ENCODE results near the gene PLAAT4.

Gene PLAAT4, protein sequence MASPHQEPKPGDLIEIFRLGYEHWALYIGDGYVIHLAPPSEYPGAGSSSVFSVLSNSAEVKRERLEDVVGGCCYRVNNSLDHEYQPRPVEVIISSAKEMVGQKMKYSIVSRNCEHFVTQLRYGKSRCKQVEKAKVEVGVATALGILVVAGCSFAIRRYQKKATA

DNA sequence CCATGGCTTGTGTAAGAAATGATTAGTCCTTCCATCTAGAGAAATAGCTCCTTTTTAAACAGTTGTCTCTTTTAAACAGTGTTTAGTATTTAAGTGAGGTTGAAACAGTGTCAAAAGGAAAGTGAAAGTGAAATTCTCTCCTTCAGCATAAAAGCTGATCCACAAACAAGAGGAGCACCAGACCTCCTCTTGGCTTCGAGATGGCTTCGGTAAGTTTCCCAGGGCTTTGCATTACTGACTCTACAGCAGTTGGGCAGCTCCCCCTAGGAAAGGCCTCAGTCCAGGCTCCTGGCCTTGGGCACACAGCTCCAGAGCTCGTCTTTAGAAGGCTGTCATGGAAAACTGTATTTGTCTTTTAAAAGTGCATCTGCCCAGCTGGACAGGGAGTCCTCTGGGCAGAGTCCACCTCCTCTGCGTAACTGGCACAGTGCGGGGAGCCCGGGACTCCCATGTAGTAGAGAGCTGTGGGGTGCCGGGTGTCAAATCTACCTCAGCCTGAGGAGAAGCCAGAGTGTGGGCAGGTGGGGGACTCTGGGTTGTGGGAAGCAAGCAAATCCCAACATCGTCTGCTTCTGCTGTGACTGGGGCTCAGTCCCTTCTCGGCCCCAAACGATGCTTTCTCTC lies at the start of gene PLAAT4:
Gene PLAAT4 (plus strand): TSS at position 140 of the 624 bp plus-strand sequence. CDS start 61 bp downstream, at position 201.
- no peak for DNase-seq

DNA sequence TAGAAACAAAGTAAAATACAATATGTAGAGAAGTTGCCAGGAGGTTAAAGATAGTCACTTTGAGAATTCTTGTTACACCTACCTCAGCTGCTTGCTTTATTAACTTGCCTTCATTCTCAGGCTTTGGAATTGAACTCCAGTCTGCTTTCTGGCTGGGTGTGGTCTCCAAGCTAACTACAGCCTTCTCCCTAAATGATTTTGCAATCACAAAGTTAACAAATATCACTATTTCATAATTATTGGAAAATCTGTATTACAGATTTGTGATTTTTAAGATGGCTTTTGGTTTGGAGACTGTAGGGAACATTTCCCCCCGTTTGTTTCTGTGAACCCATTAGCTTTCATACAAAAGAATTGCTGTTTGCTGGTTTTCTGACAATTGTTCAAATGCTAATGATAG lies 47.8 kb upstream of the PLAAT4 start:
- no peak for DNase-seq

DNA sequence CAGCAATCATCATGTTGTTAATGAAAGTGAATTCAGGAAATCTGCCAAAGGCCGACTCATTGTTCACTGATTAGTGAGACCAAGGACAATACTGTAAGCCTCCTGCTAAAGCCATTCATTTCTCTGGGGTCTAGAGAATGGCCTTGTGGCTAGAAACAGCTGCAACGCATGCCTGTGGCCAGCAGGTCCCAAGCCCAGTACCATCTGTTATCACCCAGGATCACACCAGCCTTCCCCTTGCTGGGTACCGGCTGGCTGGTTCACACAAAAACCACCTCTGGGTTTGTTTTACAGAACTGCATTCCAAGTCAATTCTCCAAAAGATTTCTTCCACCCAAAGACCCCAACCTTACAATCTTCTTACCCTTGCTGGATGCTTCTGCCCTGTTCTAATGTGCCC lies 46.7 kb upstream of the PLAAT4 start:
- DNase-seq, result no peak

DNA sequence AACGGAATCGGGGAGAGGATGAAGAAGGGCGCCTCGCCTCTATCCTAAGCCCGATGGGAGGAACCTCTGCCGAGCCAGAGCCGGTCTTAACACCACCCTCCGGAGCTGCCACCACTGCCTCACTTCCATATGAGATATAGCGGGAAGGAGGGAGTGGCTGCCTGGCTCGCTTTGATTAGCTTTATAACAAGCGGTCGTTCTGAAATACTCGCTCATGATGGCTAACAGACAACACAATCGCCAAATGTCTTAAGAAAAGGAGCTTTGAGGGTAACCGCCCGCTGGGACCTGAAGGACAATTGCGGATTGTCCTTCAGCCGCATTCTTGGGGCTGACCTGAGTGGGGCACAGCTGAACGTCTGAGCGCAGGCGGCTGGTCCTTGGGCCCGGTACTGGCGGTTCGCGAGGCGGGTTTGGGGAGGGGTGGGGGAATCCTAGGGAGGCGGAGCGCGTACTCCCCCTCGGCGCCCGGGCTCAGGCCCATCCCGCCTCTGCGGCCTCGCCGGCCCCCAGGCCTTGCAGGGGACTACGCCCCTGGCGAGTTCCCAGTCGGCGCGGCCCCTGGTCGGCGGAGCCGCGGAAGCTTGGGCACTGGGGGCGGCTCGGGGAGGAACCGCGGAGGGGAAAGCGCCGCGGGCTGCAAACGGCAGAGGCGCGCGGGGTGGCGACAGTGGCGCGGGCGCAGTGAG lies 45.9 kb upstream of the PLAAT4 start, which contains the start of gene PLAAT5:
Gene PLAAT5 (minus strand): TSS at position 617 of the 689 bp plus-strand sequence. CDS start 133 bp downstream, at position 484.
- no peak for DNase-seq

DNA sequence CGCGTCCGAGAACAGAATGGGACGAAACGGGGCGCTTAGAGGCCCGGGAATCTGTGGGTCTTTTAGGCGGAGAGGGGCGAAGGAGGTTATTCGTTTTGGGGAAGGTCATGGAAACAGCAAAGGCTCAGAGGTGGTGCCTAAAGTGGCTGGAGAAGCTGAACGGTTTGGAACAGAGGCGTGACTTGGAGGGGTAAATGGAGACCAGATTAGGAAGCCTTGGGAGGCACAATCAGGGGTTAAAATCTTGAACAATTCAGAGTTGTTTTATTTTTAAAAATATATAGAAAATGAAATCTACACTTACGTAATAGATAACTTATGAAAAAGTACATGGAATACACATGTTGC lies 45.4 kb upstream of the PLAAT4 start:
- no peak for DNase-seq

DNA sequence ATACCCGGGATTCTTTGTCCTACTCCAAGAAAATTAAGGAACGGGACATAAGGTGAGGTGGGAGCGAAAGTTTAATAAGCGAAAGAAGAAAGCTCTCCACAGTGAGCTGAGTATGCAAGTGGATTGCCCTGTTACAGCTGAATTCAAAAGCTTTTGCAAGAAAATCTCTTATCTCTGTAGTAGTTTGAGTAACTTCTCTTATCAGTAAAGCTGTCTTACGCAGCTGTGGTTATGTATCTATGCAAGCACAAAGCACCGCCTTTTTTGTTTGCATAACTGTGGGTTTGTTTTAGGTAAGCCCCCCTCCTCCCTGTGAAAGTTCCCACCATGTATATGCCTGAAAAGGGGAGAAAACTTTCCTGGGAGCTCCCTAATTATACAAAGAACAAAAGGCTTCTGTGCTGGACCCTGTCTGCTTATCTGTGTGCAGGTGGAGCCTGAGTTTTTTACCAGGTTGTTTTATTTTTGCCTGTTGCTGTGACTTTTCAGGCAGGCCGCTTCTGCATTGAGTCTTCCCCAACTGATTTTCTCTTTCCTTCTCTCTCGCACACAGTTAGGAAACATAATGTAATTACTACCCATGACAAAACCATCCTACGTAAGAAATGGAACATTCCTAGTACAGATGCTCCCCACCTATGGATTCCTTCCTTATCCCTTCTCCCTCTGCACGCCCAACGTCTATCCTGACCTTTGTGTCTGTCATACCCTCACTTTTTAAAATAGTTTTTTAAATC lies 44.8 kb upstream of the PLAAT4 start:
- DNase-seq, result no peak

DNA sequence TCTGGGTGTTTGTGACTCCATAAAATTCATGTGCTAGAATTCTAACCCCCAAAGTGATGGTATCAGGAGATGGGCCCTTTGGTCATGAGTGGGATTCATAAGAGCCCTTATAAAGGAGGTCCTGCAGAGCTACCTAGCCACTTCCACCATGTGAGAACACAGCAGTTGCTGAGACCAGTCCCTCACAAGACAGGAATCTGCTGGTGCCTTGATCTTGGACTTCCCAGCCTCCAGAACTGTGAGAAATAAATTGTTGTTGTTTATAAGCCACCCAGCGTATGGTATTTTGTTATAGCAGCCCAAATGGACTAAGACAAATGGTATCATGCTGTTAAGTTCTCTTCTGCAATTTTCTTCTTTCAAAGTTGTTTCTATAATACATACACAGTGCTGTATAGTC lies 44.2 kb upstream of the PLAAT4 start:
- no peak for DNase-seq

DNA sequence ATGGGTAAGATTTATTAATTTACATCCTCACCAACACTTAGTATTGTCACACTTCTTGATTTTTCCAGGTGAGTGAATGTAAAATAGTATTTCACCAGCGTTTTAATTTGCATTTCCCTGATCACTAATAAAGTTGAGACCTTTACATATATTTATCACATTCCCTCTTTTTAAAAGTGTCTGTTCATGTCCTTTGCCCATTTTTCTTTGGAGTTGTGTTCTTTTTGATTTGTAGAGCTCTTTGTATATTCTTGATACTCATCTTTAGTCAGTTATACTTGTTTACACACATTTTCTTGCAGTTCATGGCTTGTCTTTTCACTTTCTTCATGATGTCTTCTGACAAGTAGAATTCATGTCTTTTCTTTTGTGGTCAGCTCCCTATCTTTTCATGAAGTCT lies 43.5 kb upstream of the PLAAT4 start:
- no peak for DNase-seq

DNA sequence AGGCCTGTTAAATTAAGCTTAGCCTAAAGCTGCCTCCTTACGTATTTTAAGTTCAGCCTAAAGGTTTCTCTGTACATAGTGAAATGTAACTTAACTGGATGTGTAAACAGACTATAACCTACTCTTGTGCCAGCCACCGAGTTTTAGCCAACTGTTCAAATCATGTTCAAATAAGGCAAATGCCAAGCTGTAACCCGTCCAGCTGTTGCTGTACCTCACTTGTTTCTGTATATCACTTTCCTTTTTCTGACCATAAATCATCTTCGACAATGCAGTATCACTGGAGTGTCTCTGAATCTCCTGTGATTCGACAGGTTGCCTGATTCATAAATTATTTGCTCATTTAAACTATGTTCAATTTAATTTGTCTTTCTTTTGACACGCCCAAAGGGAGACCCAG lies 41.6 kb upstream of the PLAAT4 start:
- DNase-seq, result no peak

DNA sequence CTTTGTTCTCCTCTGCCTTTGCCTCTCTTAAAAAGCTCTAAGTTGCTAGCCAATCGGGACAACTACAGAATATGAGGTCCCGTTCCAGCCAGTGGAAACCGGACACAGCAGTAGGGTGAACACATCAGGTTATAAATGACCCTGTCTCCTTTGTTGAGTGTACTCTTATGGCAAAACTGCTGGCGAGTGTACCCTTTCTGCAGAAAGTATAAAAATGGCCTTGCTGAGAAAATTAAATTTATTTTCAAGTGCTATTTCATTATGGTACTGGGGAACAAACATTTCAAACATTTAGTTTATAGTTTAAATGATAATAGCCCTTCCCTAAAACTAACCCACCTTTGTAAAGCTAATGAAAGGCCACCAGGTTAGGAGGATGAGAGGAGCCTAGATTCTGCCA lies 36.7 kb upstream of the PLAAT4 start:
- DNase-seq, result no peak

DNA sequence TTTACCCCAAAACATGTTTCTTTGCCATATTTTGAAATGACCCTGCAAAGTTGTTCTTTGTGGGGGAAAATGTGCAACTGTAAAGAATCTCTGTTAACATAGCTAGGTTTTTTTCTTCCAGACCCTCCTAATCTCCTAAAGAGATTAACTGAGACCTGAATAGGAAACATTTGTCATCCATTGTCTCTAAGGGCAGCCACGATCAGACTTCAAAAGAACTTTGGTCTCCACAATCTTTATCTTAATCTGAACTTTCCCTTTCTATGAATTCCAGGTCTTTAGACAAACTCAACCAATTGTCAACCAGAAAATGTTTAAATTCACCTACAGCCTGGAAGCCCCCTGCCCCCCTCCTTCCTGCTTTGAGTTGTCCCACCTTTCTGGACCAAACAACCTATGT lies 35.4 kb upstream of the PLAAT4 start:
- no peak for DNase-seq

DNA sequence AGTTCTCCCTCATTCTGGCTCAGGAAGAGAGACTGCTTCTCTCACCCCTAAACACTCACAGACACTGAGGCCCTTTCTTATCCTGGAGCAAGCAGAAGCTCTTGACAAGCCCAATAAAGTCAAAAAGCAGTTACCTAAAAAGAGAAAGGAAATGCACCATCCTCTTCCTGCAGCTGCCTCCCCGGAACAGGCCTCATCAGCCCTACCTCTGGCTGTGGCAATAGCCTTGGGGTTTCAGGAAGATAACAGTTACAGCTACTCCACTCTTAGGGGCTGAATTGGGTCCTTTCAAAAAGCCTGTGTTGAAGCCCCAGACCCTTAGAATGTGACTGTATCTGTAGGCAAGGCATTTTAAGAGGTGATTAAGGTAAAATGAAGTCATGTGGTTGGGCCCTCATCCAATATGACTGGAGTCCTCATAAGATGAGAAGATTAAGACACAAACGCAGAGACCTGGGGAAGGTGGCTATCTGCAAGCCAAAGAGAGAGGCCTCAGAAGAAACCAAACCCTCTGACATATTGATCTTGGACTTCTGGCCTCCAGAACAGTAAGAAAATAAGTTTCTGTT lies 34.3 kb upstream of the PLAAT4 start:
- no peak for DNase-seq

DNA sequence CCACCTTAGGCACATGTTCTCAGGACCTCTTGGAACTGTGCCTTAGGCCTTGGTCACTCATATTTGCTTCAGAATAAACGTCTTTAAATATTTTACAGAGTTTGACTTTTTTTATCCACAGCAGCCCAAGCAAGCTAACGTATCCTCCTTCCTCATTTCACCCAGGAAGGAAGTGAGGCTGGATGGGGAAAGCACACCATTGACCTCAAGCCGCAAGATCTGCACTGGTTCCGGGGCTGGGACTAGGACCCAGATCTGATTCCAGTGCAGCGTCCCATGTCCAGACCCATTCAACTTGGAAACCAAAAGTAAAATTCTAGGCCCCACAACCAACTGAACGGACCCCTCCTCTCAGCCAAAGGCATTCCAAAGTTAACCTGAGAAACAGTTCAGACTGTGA lies 33.1 kb upstream of the PLAAT4 start:
- DNase-seq, result no peak

DNA sequence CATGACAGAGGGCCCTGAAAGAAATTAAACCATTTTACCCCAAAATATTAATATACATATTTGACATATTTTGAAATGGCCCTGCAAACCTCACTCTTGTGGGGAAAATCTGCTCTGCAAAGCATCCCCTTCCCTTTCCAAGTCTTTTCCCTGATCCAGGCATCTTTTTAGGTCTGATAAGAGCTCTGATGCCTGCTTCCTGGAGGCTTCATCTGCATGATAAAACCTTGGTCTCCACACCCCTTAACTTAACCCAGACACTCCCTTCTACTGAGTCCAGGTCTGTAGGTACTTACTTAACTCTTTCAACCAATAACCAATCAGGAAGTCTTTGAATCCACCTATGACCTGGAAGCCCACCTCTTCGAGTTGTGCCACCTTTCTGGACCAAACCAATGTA lies 32.6 kb upstream of the PLAAT4 start:
- no peak for DNase-seq

DNA sequence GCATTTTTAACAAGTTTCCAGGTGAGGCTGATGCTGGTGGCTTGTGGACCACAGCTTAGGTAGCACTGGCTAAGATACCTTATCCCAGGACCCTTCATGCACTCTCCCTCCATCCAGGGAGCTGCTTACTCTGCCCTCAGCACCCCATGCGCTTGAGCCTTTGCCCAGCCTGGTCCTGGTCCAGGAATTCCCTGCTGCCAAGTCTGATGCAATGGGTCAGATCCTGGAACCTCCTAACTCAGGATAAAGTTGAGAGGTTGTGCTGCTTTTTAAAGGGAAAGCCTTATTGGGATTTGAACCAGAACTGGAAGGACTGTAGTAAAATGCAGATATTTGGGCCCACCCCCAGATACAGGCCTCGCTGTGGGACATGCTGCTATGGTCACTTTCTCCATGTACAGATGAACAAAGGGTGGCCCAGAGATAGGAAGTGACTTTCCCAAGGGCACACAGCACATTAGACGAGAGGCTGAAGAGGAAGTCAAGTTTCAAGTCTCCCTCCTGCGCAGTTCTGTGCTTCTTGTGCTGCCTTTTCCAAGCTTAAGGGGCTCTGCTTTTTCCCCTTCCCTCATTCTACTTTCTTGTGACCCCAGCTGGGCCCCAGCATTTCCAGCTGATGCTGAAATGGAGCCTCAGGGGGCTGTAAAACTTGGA lies 31.5 kb upstream of the PLAAT4 start:
- no peak for DNase-seq

DNA sequence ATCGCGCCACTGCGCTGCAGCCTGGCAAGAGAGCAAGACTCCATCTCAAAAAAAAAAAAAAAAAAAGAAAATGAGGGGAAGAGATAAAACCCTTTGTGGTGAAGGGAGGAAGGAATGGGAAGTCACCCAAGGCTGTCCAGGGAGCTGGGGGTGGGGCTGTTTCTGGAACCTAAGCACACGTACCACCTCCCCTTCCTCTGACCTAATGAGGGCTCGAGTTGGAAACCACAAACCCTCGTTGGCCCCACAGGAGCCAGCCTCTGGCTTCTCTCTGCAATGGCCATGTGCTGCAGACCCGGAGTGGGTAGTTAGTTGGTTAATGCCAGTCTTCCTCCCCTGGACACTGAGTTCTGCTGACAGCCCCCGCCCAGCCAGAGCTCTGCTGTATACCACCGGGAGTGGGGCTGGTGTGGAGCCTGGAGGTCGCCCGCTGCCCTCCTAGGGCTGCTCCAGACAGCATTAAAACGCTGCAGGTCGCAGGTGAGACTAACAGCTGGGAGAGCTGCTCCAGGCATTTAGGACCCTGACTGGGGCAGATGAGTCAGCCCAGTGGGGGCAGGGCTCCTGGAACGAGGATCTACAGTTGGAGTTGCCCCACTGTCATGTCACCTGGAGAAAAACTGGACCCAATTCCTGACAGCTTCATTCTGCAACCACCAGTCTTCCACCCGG lies 30.6 kb upstream of the PLAAT4 start, which contains the start of gene LGALS12:
Gene LGALS12 (plus strand): TSS at position 228 of the 672 bp plus-strand sequence. CDS start 375 bp downstream, at position 603.
- peak; percentile 94 for DNase-seq

DNA sequence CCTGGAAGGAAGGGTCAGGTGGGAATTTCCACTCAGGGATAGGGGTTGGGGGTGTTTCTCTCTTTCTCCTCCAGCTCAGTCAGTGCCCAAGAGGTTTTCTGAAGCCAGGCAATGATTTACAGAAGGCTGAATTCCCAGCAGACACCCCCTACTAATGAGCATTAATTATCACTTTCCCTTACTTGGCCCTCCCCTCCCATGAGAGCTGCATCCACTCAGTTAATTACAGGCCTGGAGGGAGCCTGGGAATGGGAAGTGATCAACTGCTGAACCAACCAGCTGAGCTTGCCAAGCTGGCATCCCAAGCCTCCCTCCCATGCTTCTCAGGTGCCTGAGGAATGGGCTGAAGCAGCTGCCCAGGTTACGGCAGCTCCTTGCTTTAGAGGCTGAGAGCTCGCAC lies 29.7 kb upstream of the PLAAT4 start:
- DNase-seq, result no peak

DNA sequence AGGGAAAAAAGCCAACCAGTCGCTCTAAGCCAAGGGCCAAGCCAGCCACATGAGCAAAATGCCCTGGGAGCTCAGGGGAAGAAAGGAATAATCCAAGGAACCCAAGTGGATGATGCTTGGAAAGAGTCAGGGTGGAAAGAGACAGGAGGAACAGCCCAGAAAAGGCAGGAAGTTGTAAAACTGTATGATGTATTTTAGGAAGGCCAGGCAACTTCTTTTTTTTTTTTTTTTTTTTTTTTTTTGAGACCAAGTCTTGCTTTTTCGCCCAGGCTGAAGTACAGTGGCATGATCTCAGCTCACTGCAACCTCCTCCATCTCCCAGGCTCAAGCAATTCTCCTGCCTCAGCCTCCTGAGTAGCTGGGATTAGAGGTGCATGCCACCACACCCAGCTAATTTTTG lies 29.1 kb upstream of the PLAAT4 start:
- no peak for DNase-seq

DNA sequence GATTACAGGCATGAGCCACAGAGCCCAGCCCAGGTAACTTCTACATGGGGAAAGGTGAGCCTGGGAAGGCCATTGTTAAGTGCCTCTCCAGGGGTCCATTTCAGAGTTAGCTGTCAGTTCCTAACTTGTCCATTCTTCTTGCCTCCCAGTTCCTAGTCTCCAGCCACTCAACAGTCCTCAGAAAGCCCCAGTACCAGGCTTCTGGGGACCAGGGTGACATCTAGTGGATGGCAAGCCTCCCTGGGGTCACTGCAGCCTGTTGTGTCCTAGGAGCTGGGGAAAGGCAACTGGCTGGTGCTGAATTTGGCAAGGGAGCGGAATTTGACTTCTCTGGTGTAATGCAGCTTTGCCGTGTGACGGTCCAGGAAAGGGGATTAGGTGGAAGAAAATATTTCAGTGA lies 28.6 kb upstream of the PLAAT4 start:
- peak; percentile 45 for DNase-seq

DNA sequence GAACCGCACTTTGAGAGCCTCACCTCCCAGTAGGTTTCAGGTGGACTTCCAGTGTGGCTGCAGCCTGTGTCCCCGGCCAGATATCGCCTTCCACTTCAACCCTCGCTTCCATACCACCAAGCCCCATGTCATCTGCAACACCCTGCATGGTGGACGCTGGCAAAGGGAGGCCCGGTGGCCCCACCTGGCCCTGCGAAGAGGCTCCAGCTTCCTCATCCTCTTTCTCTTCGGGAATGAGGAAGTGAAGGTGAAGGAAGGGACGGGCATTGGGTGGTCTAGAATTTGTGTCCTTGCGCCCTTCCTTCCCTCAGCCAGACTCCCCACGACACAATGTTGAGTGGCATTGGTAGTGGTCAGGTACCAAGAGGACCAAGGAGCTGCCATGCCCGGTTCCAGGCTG lies 27.9 kb upstream of the PLAAT4 start:
- DNase-seq, result no peak

DNA sequence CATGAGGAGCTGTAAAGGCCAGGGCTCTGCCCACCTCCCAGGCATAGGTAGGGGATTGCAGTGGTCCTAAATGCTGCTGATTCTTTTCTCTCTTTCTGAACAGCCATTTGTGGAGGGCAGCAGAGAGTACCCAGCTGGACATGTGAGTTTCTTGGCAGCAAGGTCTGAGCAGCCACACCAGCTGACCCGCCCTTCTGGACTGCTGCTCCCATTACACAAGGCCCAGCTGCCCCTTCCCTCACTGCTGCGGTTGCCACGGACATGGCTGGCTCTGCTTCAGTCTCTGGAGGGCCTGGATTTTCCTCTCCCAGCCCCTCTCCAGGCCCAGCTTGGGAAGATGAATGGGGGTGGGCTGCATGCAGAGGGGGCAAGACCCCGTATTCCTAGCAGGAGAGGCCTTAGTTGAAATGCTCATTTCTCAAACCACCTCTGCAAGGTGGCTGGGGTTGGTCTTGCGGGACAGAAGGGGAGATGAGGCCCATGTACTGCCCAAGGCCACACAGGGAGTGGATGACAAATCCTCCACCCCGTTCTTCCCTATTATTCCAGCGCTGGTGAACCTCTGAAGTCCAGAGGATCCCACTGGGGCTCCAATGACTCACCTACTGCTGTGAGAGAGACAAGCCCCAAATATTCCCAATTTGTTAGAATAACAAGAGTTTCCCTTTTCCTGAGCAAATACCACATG lies 26.1 kb upstream of the PLAAT4 start:
- DNase-seq, result no peak
